ENCODE results near the gene FGD5.

- TF ChIP-seq, protein P1, sequence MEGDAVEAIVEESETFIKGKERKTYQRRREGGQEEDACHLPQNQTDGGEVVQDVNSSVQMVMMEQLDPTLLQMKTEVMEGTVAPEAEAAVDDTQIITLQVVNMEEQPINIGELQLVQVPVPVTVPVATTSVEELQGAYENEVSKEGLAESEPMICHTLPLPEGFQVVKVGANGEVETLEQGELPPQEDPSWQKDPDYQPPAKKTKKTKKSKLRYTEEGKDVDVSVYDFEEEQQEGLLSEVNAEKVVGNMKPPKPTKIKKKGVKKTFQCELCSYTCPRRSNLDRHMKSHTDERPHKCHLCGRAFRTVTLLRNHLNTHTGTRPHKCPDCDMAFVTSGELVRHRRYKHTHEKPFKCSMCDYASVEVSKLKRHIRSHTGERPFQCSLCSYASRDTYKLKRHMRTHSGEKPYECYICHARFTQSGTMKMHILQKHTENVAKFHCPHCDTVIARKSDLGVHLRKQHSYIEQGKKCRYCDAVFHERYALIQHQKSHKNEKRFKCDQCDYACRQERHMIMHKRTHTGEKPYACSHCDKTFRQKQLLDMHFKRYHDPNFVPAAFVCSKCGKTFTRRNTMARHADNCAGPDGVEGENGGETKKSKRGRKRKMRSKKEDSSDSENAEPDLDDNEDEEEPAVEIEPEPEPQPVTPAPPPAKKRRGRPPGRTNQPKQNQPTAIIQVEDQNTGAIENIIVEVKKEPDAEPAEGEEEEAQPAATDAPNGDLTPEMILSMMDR (IDR thresholded peaks at IDR 0.05; ENCODE audit: borderline replicate concordance, extremely low read depth, low read length, poor library complexity, severe bottlenecking), result no peak
- TF ChIP-seq EZH2 (IDR thresholded peaks at IDR 0.05; ENCODE audit: borderline replicate concordance, low read depth, low read length, severe bottlenecking), result no peak
Observed at GRCh38 chr3:14858105-14858504, 39.3 kb downstream of the FGD5 start.

Measured in DND-41 (cell line).